Gastroesophageal sphincter (tissue), 4 donors: ENCODE measurements around the gene NFKB1. TPM values are rescaled to one million over a fixed set of nuclear protein-coding genes. Genes with fewer than 3 reads are reported as not detected.

Experiments used
- ATAC-seq: fragments of 150-250 bp; one replicate; pipeline ENCODE4 v1.9.1; 2016; ENCODE audit warnings: mild to moderate bottlenecking, moderate library complexity
- H3K27ac ChIP-seq, 4 donors: fragments of 200-600 bp; sonication (generic) in 3 of 4; 1 replicate in 3 of 4; 2 replicates in 1 of 4; pipeline ENCODE4 v1.5.1; 2016 to 2019
- H3K27me3 ChIP-seq: fragments of 200-600 bp; sonication (generic); one replicate; pipeline ENCODE4 v1.5.1; 2019
- H3K36me3 ChIP-seq, 2 donors: fragments of 200-600 bp; sonication (generic); one replicate each; pipeline ENCODE4 v1.5.1; 2019; ENCODE audit warnings: control low read depth in 1 of 2
- H3K4me1 ChIP-seq, 3 donors: fragments of 200-600 bp; sonication (generic); 1 replicate in 2 of 3; 2 replicates in 1 of 3; pipeline ENCODE4 v1.5.1; 2016 to 2019; ENCODE audit warnings: control low read depth in 2 of 3
- H3K4me3 ChIP-seq, 2 donors: fragments of 200-600 bp; sonication (generic); one replicate each; pipeline ENCODE4 v1.5.1; 2019; ENCODE audit warnings: mild to moderate bottlenecking in 1 of 2, moderate library complexity in 1 of 2
- H3K9me3 ChIP-seq, 3 donors: fragments of 200-600 bp; sonication (generic); one replicate each; pipeline ENCODE4 v1.5.1; 2017 to 2019; ENCODE audit warnings: control low read depth in 2 of 3
- CTCF ChIP-seq, 4 experiments: fragments of 200-600 bp in 2 of 4; fragments of 450-650 bp in 2 of 4; sonication (generic) in 1 of 4; IDR thresholded peaks; one replicate each; pipeline ENCODE4 v1.5.1; 2017 to 2019; ENCODE audit warnings: antibody characterized with exemption in 4 of 4, mild to moderate bottlenecking in 2 of 4, moderate library complexity in 2 of 4
- EP300 ChIP-seq: sonication (generic); formaldehyde crosslinking; IDR thresholded peaks from one replicate; pipeline ENCODE4 v1.6.1; 2017; ENCODE audit warnings: antibody characterized with exemption, mild to moderate bottlenecking
- POLR2A ChIP-seq, 2 donors: fragments of 450-650 bp; IDR thresholded peaks; one replicate each; pipeline ENCODE4 v1.6.1; 2017; ENCODE audit warnings: antibody characterized with exemption in 2 of 2, mild to moderate bottlenecking in 2 of 2, moderate library complexity in 1 of 2
- POLR2AphosphoS5 ChIP-seq: sonication (generic); formaldehyde crosslinking; IDR thresholded peaks from one replicate; pipeline ENCODE4 v1.6.1; 2017; ENCODE audit warnings: antibody characterized with exemption
- WGBS, 2 donors: methylation state at CpG; one replicate each; pipeline ENCODE4 v1.1.5; 2018; ENCODE audit warnings: low coverage in 1 of 2; 5-methylcytosine and 5-hydroxymethylcytosine counted together
- total RNA-seq, 4 donors: library from RNA; depleted of rRNA; stranded (reverse); fragments of >200 nt; gene quantifications; one replicate each; pipeline ENCODE4 v1.1.0, GENCODE V29; 2016

Gene NFKB1
- total RNA-seq, 4 donors from 2014 or later, result 27.6 to 50.1 (median 43.8) TPM

GRCh38 chr4:102454981-102455685 is 46.0 kb upstream of the NFKB1 start:
- TF ChIP-seq EP300, result no peak
- no peak for TF ChIP-seq POLR2A (IDR thresholded peaks at IDR 0.05)
- no peak for TF ChIP-seq POLR2AphosphoS5
- Histone ChIP-seq H3K4me1 (peaks cover 0 to 14% (median 0%) of the 10 kb centered on the region in 3 donors), H3K27me3 (peaks cover 3% of the 10 kb centered on the region), H3K4me3 (no peak overlapping the region), H3K9me3 (peaks cover 0 to under 1% (median 0%) of the 10 kb centered on the region in 3 donors), H3K36me3 (no peaks in the 10 kb centered on the region), H3K27ac (no peak overlapping the region)
- no peak for ATAC-seq
- WGBS, 2 donors, result 64 to 73% methylated on average over 3 to 6 of the region's 9 CpGs

DNA sequence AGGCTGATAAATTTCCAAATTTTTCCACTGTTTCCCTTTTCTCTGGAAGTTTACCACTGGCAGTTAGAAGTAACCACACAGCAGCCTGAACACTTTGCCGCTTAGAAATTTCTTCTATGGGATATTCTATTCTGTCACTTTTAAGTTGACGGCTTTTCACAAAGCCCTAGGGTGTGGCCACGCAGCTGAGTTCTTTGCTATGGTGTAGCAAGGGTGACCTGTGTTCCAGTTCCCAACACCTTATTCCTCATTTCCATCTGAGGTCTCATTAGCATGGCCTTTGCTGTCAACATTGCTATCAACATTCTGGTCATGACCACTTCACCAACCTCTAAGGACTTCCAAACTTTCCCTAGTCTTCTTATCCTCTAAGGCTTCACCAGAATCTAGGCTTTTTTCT is 45.4 kb upstream of the NFKB1 start:
- Histone ChIP-seq H3K4me3 (no peak overlapping the region), H3K27ac (no peak overlapping the region), H3K4me1 (peaks cover 0 to 14% (median 0%) of the 10 kb centered on the region in 3 donors), H3K9me3 (peaks cover 0 to 7% (median 0%) of the 10 kb centered on the region in 3 donors), H3K27me3 (peaks cover 3% of the 10 kb centered on the region), H3K36me3 (no peaks in the 10 kb centered on the region)
- TF ChIP-seq POLR2AphosphoS5, result no peak
- no peak for TF ChIP-seq EP300
- no peak for TF ChIP-seq POLR2A (IDR thresholded peaks at IDR 0.05)
- TF ChIP-seq CTCF (IDR thresholded peaks at IDR 0.05), result no peak
- ATAC-seq, result no peak
- WGBS, 2 donors, result 92% methylated on average over 3 of the region's 3 CpGs; no CpG with 5 or more reads in 1 of the 2 donors

DNA sequence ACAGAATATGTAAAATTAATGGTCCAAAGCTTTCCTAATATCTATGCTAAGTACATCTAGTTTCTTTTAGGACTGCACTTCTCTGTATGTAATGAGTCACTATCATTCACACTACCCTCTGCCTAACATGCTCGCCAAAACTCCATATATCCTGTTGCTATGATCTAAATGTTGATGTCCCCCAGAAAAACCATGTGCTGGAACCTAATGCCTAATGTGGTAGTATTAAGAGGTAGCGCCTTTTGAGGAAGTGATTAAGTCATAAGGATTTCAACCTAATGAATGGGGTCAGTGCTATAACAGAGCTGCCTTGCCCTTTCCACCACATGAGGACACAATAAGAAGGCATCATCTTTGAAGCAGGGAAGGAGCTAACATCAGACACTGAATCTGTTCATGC is 34.9 kb upstream of the NFKB1 start:
- ATAC-seq, result no peak
- no peaks in the 10 kb centered on the region for H3K4me1 ChIP-seq
- H3K9me3 ChIP-seq, result peaks cover 0 to 4% (median 0%) of the 10 kb centered on the region in 3 donors
- no peaks in the 10 kb centered on the region for H3K27me3 ChIP-seq
- H3K27ac ChIP-seq, result no peak overlapping the region
- no peak for TF ChIP-seq CTCF (IDR thresholded peaks at IDR 0.05)
- H3K4me3 ChIP-seq, result no peak overlapping the region
- WGBS, 2 donors, result 73 to 76% methylated on average over 2 of the region's 2 CpGs
- H3K36me3 ChIP-seq, result no peaks in the 10 kb centered on the region

- H3K36me3 ChIP-seq, result no peaks in the 10 kb centered on the region
- WGBS, 2 donors, result 5 to 8% methylated on average over 1 of the region's 1 CpG
- no peak overlapping the region for H3K27ac ChIP-seq
- H3K27me3 ChIP-seq, result no peaks in the 10 kb centered on the region
- no peaks in the 10 kb centered on the region for H3K4me1 ChIP-seq
- no peak overlapping the region for H3K4me3 ChIP-seq
- no peak for ATAC-seq
- H3K9me3 ChIP-seq, result peaks cover 0 to under 1% (median 0%) of the 10 kb centered on the region in 3 donors
- TF ChIP-seq POLR2A (IDR thresholded peaks at IDR 0.05) (no peak), CTCF (IDR thresholded peaks at IDR 0.05) (no peak), EP300 (no peak), POLR2AphosphoS5 (no peak)
Measured at GRCh38 chr4:102469806-102470205, 31.4 kb upstream of the NFKB1 start.

GRCh38 chr4:102472441-102473013 is 28.6 kb upstream of the NFKB1 start:
- TF ChIP-seq CTCF (IDR thresholded peaks at IDR 0.05) (no peak), POLR2A (IDR thresholded peaks at IDR 0.05) (no peak), EP300 (no peak), POLR2AphosphoS5 (no peak)
- H3K4me1 ChIP-seq, result no peaks in the 10 kb centered on the region
- peaks cover 0 to 10% (median 0%) of the 10 kb centered on the region in 3 donors for H3K9me3 ChIP-seq
- no peak for ATAC-seq
- no peak overlapping the region for H3K4me3 ChIP-seq
- 100% methylated on average over 1 of the region's 1 CpG; no CpG with 5 or more reads in 1 of the 2 donors for WGBS, 2 donors
- no peak overlapping the region for H3K27ac ChIP-seq
- no peaks in the 10 kb centered on the region for H3K27me3 ChIP-seq
- H3K36me3 ChIP-seq, result no peaks in the 10 kb centered on the region
